Neural cell (in vitro differentiated cells): ENCODE data around the gene NCKAP1. TPM values are rescaled to one million over a fixed set of nuclear protein-coding genes. Genes with fewer than 3 reads are reported as not detected.

Experiments used
- H2AFZ ChIP-seq: fragments of 200-600, 300-800 bp; sonication (generic), shearing (Covaris generic); 2 replicates; pipeline ENCODE4 v1.6.0; 2014; ENCODE audit warnings: low read depth, mild to moderate bottlenecking, antibody characterized with exemption, low read length, moderate library complexity
- H3F3A ChIP-seq: fragments of 200-600 bp; shearing (Covaris generic); 2 replicates; pipeline ENCODE4 v1.6.1; 2016; ENCODE audit warnings: mild to moderate bottlenecking, moderate library complexity, mixed read lengths, antibody characterized with exemption, low read length; ENCODE audit not compliant: insufficient read depth, poor library complexity, severe bottlenecking
- H3K27ac ChIP-seq: fragments of 200-600, 300-800 bp; sonication (generic), shearing (Covaris generic); 2 replicates; pipeline ENCODE4 v1.5.1; 2014; ENCODE audit warnings: mild to moderate bottlenecking, low read length, moderate library complexity
- H3K27me3 ChIP-seq: fragments of 300-800, 200-600 bp; sonication (generic), shearing (Covaris generic); 2 replicates; pipeline ENCODE4 v1.6.0; 2014; ENCODE audit warnings: mild to moderate bottlenecking, low read depth, low read length, moderate library complexity; ENCODE audit not compliant: insufficient read depth
- H3K36me3 ChIP-seq: fragments of 300-800, 200-600 bp; sonication (generic), shearing (Covaris generic); 2 replicates; pipeline ENCODE4 v1.5.1; 2014; ENCODE audit warnings: mild to moderate bottlenecking, antibody characterized with exemption, low read length, moderate library complexity; ENCODE audit not compliant: insufficient read depth
- H3K4me2 ChIP-seq: fragments of 300-800, 200-600 bp; sonication (generic), shearing (Covaris generic); 2 replicates; pipeline ENCODE4 v1.6.0; 2014; ENCODE audit warnings: mild to moderate bottlenecking, low read length
- H3K4me3 ChIP-seq: fragments of 300-800, 200-600 bp; sonication (generic), shearing (Covaris generic); 2 replicates; pipeline ENCODE4 v1.5.1; 2014; ENCODE audit warnings: mild to moderate bottlenecking, low read length, moderate library complexity
- H3K79me2 ChIP-seq: fragments of 200-600 bp; shearing (Covaris generic); replicated peaks from 2 replicates; pipeline ENCODE4 v1.6.0; 2014; ENCODE audit warnings: mild to moderate bottlenecking, low read length, moderate library complexity; ENCODE audit not compliant: insufficient read depth
- H3K9ac ChIP-seq: fragments of 300-800, 200-600 bp; sonication (generic), shearing (Covaris generic); 2 replicates; pipeline ENCODE4 v1.6.1; 2016; ENCODE audit warnings: mild to moderate bottlenecking, low read length, mixed read lengths
- H3K9me2 ChIP-seq: fragments of 200-600 bp; shearing (Covaris generic); 2 replicates; pipeline ENCODE4 v1.6.1; 2016; ENCODE audit warnings: mild to moderate bottlenecking, low read length, mixed read lengths; ENCODE audit not compliant: insufficient read depth
- H3K9me3 ChIP-seq: fragments of 200-600, 300-800 bp; sonication (generic), shearing (Covaris generic); 2 replicates; pipeline ENCODE4 v1.6.1; 2016; ENCODE audit warnings: mild to moderate bottlenecking, mixed run types, low read length, moderate library complexity, mixed read lengths
- H4K20me1 ChIP-seq: fragments of 200-600 bp; shearing (Covaris generic); 2 replicates; pipeline ENCODE4 v1.6.1; 2016; ENCODE audit warnings: mild to moderate bottlenecking, mixed run types; ENCODE audit not compliant: insufficient read depth
- EP300 ChIP-seq: fragments of 450-650 bp; conservative IDR thresholded peaks from 2 replicates; pipeline ENCODE4 v1.6.1; 2014; ENCODE audit warnings: antibody characterized with exemption, mild to moderate bottlenecking, moderate library complexity; ENCODE audit not compliant: poor library complexity, severe bottlenecking
- EZH2 ChIP-seq: fragments of 200-600, 300-800 bp; shearing (Covaris generic), sonication (generic); IDR thresholded peaks from 2 replicates; pipeline ENCODE4 v1.6.1; 2014; ENCODE audit warnings: antibody characterized with exemption, low read length, borderline replicate concordance, mild to moderate bottlenecking; ENCODE audit not compliant: insufficient read depth, poor library complexity, severe bottlenecking
- MXI1 ChIP-seq: fragments of 450-650 bp; conservative IDR thresholded peaks from 2 replicates; pipeline ENCODE4 v1.6.1; 2014; ENCODE audit warnings: antibody characterized with exemption, mild to moderate bottlenecking; ENCODE audit not compliant: poor library complexity, severe bottlenecking
- POLR2AphosphoS5 ChIP-seq: IDR thresholded peaks from 2 replicates; pipeline ENCODE4 v1.6.1; 2012
- RAD21 ChIP-seq: fragments of 450-650 bp; conservative IDR thresholded peaks from 2 replicates; pipeline ENCODE4 v1.6.1; 2014; ENCODE audit warnings: antibody characterized with exemption, mild to moderate bottlenecking, moderate library complexity
- SMC3 ChIP-seq: fragments of 450-650 bp; conservative IDR thresholded peaks from 2 replicates; pipeline ENCODE4 v1.6.1; 2014; ENCODE audit warnings: antibody characterized with exemption, mild to moderate bottlenecking, moderate library complexity; ENCODE audit not compliant: poor library complexity
- TAF1 ChIP-seq: IDR thresholded peaks from 2 replicates; pipeline ENCODE4 v1.6.1; 2012; ENCODE audit warnings: low read depth
- polyA plus RNA-seq: library from polyadenylated mRNA; depleted of rRNA; stranded (reverse); fragments of >200 nt; gene quantifications from 2 replicates; pipeline ENCODE4 v1.2.3, GENCODE V29; 2014
- TF ChIP-seq, protein P1 (sequence below): fragments of 450-650 bp; IDR thresholded peaks from 2 replicates; pipeline ENCODE4 v1.5.1; 2014; ENCODE audit warnings: antibody characterized with exemption, mild to moderate bottlenecking, moderate library complexity; ENCODE audit not compliant: poor library complexity, severe bottlenecking
- TF ChIP-seq, protein P2 (sequence below): IDR thresholded peaks from 2 replicates; pipeline ENCODE4 v1.6.1; 2012; ENCODE audit warnings: borderline replicate concordance

NCKAP1 gene
- polyA plus RNA-seq, 1 donor from 2014 or later = 124 TPM

GRCh38 chr2:182898718-182899117 is 139.5 kb downstream of the NCKAP1 start:
- no peaks in the 10 kb centered on the region for H3K79me2 ChIP-seq
- H3K9me3 ChIP-seq = no peaks in the 10 kb centered on the region
- H3K4me3 ChIP-seq = no peak overlapping the region
- no peak overlapping the region for H3K9ac ChIP-seq
- no peak for TF ChIP-seq POLR2AphosphoS5
- no peak for TF ChIP-seq MXI1
- TF ChIP-seq EP300 = no peak
- no peak for TF ChIP-seq RAD21
- TF ChIP-seq, protein P1, sequence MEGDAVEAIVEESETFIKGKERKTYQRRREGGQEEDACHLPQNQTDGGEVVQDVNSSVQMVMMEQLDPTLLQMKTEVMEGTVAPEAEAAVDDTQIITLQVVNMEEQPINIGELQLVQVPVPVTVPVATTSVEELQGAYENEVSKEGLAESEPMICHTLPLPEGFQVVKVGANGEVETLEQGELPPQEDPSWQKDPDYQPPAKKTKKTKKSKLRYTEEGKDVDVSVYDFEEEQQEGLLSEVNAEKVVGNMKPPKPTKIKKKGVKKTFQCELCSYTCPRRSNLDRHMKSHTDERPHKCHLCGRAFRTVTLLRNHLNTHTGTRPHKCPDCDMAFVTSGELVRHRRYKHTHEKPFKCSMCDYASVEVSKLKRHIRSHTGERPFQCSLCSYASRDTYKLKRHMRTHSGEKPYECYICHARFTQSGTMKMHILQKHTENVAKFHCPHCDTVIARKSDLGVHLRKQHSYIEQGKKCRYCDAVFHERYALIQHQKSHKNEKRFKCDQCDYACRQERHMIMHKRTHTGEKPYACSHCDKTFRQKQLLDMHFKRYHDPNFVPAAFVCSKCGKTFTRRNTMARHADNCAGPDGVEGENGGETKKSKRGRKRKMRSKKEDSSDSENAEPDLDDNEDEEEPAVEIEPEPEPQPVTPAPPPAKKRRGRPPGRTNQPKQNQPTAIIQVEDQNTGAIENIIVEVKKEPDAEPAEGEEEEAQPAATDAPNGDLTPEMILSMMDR = no peak
- TF ChIP-seq EZH2 = no peak
- no peak for TF ChIP-seq TAF1
- TF ChIP-seq, protein P2, sequence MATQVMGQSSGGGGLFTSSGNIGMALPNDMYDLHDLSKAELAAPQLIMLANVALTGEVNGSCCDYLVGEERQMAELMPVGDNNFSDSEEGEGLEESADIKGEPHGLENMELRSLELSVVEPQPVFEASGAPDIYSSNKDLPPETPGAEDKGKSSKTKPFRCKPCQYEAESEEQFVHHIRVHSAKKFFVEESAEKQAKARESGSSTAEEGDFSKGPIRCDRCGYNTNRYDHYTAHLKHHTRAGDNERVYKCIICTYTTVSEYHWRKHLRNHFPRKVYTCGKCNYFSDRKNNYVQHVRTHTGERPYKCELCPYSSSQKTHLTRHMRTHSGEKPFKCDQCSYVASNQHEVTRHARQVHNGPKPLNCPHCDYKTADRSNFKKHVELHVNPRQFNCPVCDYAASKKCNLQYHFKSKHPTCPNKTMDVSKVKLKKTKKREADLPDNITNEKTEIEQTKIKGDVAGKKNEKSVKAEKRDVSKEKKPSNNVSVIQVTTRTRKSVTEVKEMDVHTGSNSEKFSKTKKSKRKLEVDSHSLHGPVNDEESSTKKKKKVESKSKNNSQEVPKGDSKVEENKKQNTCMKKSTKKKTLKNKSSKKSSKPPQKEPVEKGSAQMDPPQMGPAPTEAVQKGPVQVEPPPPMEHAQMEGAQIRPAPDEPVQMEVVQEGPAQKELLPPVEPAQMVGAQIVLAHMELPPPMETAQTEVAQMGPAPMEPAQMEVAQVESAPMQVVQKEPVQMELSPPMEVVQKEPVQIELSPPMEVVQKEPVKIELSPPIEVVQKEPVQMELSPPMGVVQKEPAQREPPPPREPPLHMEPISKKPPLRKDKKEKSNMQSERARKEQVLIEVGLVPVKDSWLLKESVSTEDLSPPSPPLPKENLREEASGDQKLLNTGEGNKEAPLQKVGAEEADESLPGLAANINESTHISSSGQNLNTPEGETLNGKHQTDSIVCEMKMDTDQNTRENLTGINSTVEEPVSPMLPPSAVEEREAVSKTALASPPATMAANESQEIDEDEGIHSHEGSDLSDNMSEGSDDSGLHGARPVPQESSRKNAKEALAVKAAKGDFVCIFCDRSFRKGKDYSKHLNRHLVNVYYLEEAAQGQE = no peak
- no peak for TF ChIP-seq SMC3
- no peaks in the 10 kb centered on the region for H3F3A ChIP-seq
- H3K27ac ChIP-seq = no peak overlapping the region
- no peaks in the 10 kb centered on the region for H4K20me1 ChIP-seq
- no peaks in the 10 kb centered on the region for H3K27me3 ChIP-seq
- H3K4me2 ChIP-seq = no peak overlapping the region
- H2AFZ ChIP-seq = no peak overlapping the region
- no peaks in the 10 kb centered on the region for H3K36me3 ChIP-seq
- H3K9me2 ChIP-seq = no peaks in the 10 kb centered on the region

GRCh38 chr2:182897137-182897536 is 141.1 kb downstream of the NCKAP1 start:
- Histone ChIP-seq H4K20me1 (no peaks in the 10 kb centered on the region), H3K4me3 (no peak overlapping the region), H3K9me2 (no peaks in the 10 kb centered on the region), H3K27me3 (no peaks in the 10 kb centered on the region), H2AFZ (no peak overlapping the region), H3K9me3 (no peaks in the 10 kb centered on the region), H3K4me2 (no peak overlapping the region), H3K79me2 (no peaks in the 10 kb centered on the region), H3K9ac (no peak overlapping the region), H3K36me3 (no peaks in the 10 kb centered on the region), H3K27ac (no peak overlapping the region), H3F3A (no peaks in the 10 kb centered on the region)
- TF ChIP-seq EP300 (no peak), MXI1 (no peak), POLR2AphosphoS5 (no peak), TAF1 (no peak), RAD21 (no peak), SMC3 (no peak), EZH2 (no peak)
- TF ChIP-seq, protein P1 = no peak
- TF ChIP-seq, protein P2 = no peak
